HG03521 (cell line): ENCODE results near the gene CEACAM16.
"Not testable (repeated sequence)": the region's sequence is repeated elsewhere in the genome, so short reads cannot be mapped to it uniquely, and the experiment has no call there.

Experiments
- ATAC-seq: cut with Tn5 transposase; IDR thresholded peaks from one replicate; pipeline ENCODE4 v1.9.1; 2021; ENCODE audit warnings: mild to moderate bottlenecking, moderate library complexity; ENCODE audit not compliant: unreplicated experiment

CEACAM16 gene, protein sequence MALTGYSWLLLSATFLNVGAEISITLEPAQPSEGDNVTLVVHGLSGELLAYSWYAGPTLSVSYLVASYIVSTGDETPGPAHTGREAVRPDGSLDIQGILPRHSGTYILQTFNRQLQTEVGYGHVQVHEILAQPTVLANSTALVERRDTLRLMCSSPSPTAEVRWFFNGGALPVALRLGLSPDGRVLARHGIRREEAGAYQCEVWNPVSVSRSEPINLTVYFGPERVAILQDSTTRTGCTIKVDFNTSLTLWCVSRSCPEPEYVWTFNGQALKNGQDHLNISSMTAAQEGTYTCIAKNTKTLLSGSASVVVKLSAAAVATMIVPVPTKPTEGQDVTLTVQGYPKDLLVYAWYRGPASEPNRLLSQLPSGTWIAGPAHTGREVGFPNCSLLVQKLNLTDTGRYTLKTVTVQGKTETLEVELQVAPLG

DNA sequence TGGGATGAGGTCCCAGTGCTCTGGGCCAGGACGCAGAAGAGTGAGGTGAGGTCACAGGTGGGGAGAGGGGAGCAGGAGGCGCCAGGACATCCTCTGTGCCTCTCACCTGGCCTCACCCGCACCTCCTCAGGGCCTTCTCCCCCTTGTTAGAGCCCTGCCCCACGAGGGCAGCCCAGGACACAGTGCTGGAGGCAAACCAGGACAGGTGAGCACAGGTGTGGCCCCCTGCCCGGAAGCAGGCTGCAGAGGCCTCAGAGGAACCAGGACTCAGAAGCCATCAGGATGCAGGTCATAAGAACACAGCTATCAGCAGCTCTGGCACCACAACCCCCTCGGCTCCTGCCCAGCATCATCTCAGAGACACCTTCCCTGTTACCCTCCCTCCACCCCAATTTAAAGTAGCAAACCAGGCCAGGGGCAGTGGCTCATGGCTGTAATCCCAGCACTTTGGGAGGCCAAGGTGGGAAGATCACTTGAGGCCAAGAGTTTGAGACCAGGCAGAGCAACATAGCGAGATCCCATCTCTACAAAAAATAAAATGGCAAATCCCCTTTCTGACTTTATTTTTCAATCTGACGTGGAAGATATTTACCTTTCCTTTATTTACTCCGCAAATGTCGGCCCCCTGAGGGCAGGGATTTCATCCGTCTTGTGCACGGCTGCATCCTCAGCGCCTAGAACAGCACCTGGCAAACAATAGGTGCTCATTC, at the start of gene CEACAM16:
Gene CEACAM16, plus strand, starts transcription at position 660 of the 710 bp plus-strand sequence. CDS start 2,306 bp downstream, outside the sequence.
- ATAC-seq = no peak

DNA sequence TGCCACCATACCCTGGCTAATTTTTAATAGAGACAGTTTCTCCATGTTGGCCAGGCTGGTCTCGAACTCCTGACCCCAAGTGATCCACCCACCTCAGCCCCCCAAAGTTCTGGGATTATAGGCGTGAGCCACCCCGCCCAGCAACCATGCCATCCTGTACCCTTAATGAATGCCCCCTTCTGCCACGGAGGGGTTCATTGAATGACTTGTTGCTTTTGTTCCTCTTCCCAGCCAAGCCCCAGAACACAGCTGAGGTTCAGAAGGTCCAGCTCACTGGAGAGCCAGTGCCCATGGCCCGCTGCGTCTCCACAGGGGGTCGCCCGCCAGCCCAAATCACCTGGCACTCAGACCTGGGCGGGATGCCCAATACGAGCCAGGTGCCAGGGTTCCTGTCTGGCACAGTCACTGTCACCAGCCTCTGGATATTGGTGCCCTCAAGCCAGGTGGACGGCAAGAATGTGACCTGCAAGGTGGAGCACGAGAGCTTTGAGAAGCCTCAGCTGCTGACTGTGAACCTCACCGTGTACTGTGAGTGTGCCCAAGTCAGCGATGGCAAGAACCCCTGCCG, 49.3 kb upstream of the CEACAM16 start:
- no peak for ATAC-seq

DNA sequence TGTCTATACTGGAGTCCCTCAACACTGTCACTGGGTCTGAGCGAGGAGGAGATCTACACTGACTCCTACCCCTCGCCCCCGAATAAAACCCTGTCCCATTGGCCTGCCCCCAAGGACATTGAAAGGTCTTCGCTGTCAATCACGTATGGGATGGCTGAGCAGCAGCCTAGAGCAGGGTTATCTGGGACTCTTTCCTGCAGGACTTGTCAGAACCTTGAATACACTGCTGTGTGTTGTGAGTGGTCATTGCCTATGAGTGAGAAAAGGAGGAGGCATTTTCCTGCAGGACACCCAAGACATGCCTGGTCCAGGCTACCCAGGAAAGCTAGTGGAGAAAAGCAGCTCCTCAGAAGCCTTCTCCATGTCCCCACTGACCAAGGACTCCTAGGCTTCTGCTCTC, 45.6 kb upstream of the CEACAM16 start:
- ATAC-seq = no peak

DNA sequence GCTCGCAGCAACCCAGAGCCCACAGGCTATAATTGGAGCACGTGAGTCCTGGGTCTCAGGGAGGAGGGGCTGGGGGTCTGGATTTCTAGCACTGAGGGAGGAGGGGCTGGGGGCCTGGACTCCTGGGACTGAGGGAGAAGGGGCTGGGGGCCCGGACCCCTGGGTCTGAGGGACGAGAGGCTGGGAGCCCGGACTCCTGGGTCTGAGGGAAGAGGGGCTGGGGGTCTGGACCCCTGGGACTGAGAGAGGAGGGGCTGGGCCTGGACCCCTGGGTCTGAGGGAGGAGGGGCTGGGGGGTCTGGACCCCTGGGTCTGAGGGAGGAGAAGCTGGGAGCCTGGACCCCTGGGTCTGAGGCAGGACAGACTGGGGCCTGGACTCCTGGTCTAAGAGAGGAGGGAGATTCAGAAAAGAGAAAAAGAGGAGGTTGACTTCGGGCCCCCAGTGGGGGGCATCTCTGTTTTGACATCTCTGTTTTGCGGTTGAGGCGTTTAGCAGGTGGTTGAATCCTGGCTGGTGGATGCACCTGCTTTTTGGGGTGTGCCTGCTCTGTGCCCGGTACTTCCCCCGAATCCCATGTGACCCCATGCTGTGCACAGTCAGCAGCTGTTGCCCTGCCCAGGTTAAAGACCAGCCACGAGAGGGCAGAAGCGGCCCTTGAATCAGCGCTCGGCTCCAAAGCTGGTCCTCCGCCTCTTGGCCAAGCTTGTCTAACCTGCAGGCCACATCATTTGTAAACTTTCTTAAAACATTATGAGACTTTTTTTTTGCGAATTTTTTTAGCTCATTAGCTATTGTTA, 44.8 kb upstream of the CEACAM16 start:
- ATAC-seq = peak; percentile 66

DNA sequence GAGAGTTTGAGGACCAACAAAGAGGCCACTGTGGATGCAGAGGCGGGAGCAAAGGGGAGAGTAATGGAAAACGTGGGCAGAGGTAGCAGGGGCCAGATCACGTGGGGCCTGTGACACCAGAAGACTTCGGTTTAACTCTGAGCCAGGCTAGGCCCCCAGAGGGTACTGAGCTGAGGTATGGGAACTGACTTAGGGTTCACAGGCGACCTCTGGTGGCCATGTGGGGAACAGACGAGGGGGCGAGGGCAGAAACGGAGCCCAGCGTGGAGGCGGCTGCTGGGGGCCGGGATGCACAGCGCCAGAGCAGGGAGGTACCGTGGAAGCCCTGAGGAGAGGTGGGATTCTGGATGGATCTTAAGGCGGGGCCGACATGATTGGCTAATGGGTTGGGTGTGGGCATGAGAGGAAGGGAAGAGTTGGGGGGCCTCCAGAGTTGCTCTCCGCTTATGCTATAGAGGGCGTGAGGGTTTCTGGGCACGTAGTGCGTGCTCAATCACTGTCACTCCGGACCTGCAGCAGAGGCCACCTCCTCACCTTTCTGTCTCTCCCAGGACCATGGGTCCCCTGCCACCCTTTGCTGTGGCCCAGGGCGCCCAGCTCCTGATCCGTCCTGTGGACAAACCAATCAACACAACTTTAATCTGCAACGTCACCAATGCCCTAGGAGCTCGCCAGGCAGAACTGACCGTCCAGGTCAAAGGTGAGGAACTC, 41.6 kb upstream of the CEACAM16 start:
- no peak for ATAC-seq

DNA sequence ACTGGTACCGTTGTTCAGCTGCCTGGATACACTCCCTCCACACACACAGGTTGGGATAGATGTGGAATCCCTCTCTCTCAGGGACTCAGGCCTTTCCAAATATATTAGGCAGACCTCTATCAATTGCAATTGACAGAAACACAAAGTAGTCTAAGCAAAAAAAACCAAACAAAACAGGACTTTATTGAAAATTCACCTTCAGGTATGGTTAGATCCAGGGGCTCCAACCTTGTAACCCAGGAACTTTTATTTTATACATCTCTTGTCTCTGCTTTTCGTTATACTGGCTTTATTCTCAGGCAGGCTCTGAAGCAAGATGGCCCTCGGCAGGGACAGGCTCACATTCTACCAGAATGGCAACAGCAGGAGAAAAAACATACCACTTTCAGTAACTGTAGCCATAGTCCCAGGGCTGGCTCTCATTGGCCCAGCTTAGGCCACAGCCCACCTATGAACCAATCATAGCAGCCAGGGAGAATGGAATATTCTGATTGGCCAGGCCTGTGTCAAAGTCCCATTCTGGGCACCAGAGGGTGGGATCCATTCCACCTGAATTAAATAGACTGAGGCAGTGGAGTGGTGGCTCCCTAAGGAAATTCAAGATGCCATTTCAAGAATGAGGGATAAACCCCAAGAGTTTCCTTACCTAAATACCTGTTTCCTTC, 40.8 kb upstream of the CEACAM16 start:
- ATAC-seq = no peak

DNA sequence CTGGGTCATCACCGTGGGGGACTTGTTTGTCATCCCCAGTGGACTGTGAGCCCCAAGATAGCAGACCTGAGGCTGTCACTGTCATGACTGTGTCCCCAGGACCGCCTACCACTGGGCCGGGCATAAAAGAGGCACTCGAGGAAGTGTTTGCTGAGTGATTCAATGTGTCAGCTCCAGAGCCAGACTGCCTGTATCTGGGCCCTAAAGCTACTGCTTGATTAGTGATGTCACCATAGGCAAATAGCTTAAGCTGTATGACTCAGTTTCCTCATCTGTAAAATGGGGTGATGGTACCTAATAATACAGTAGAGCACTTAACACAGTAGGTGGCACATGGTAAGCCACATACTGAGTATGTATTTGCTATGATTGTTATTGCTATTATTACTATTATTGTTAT, 38.9 kb upstream of the CEACAM16 start:
- ATAC-seq = no peak

DNA sequence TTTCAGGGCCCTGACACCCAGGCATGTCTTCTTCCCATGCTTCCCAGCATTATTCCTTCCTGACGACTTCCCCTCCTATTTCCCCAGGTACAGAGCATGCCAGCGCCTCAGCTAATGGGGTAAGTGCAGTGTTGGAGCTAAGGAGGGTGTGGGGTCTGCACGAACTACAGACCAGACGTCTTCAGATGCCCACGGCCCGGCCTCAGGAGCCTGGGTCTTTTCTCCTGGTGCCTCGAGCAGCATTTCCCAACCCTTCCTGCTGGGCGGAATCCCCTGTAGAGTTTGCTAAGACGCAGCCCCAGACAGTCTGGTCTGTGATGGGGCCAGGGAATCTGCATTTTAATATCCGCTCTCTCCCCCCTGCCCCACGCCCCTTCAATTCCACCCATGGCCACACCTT, 37.7 kb upstream of the CEACAM16 start:
- no peak for ATAC-seq

DNA sequence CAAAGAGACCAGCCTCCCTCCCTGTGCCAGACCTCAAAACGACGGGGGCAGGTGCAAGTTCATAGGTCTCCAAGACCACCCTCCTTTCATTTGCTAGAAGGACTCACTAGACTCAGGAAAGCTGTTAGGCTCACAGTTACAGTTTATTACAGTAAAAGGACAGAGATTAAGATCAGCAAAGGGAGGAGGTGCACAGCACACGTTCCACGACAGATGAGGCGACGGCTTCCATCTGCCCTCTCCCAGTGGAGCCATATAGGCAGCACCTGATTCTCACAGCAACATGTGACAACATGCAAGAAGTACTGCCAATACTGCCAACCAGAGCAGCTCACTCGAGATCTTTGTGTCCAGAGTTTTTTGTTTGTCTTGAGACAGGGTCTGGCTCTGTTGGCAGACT, 37.0 kb upstream of the CEACAM16 start:
- ATAC-seq = no peak

DNA sequence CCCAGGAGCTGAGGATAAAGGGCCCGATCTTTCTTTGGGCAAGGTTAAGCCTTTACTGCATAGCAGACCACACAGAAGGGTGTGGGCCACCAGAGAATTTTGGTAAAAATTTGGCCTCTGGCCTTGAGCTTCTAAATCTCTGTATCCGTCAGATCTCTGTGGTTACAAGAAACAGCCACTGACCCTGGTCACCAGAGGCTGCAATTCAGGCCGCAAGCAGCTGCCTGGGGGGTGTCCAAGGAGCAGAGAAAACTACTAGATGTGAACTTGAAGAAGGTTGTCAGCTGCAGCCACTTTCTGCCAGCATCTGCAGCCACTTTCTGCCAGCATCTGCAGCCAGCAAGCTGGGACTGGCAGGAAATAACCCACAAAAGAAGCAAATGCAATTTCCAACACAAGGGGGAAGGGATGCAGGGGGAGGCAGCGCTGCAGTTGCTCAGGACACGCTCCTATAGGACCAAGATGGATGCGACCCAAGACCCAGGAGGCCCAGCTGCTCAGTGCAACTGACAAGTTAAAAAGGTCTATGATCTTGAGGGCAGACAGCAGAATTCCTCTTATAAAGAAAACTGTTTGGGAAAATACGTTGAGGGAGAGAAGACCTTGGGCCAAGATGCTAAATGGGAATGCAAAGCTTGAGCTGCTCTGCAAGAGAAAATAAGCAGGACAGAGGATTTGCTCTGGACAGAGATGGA, 36.1 kb upstream of the CEACAM16 start:
- ATAC-seq = no peak

DNA sequence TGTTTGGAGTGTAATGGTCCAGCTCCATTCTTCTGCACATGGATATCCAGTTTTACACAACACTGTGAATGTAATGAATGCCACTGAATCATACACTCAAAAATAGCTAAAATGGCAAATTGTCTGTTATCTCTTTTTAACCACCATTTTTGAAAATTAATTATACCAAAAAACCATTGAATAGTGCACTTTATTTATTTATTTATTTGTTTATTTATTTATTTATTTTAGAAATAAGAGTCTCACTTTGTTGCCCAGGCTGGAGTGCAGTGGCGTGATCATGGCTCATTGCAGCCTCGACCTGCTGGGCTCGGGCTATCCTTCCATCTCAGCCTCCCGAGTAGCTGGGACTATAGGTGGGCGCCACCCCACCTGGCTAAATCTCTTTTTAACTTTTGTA, 35.0 kb upstream of the CEACAM16 start:
- ATAC-seq = no peak

DNA sequence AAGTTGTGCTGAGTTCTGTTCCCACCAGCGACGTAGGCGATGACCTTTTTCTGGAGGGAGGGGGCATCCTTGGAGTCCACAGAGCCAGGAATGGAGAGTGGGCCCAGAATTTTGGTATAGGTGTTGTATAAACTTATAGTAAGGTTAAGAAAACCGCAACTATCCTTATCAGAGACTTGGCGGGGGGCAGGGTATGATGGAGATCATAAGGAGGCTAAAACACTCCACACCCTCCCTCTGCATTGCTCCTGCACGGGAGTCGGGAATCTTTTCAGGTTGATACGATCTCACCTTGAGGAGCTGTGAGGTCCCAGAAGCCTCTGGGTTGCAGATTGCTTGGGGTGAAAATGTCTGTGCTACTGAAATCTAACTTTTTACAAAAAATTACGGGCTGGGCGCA, 34.0 kb upstream of the CEACAM16 start:
- ATAC-seq = no peak

DNA sequence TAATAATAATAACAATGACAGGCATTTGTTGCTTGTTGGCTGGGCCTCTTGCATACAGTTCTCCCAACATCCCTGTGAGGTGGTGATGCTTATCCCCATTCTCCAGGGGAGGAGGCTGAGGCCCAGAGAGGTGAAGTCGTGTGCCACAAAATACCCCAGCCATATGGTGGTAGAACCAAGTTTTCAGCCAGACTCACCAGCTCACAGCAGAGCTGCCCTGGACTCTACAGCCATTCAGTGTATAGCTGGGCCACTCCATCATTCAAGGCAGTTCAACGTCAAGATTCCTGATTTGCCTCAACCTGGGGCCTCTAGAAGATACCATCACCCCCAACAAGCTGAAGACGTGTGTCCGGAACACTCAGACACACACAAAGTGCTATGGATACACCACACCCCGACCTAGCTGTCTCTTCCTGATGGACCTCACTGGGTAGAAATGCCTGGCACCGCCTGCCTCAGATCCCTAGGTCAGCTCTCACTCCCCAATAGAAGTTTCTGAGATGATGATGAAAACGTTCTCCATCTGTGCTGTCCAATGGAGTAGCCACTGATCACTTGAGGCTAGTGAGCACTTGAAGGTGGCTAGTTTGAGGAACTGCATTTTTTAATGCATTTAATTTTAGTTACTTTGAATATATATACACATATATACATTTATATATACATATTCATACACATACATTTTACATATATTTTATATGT, 31.9 kb upstream of the CEACAM16 start:
- ATAC-seq = no peak

DNA sequence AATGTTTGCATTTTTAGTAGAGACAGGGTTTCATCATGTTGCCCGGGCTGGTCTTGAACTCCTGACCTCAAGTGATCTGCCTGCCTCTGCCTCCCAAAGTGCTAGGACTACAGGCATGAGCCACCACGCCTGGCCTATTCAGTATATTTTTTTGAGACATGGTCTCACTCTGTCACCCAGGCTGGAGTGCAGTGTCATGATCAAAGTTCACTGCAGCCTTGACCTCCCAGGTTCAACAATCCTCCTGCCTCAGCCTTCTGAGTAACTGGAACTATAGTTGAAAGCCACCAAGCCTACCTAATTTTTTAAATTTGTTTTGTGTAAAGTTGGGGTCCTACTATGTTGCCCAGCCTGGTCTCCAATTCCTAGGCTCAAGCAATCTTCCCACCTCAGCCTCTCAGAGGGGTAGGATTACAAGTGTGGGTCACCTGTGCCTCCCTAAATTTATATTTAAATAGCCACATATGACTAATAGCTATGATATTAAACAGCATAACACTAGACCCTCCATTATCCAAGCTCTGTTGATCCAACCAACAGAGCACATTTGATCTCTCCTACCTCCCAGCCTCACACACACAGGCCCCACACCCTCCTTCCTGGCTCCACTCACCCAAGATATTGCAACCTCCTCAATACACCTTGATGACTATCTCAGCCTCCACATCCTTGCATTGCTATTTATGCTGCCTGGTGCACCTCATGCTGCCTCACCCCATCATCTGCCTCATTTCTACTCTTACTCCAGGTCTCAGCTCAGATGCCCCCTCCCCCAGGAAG, 29.8 kb upstream of the CEACAM16 start:
- ATAC-seq = no peak

DNA sequence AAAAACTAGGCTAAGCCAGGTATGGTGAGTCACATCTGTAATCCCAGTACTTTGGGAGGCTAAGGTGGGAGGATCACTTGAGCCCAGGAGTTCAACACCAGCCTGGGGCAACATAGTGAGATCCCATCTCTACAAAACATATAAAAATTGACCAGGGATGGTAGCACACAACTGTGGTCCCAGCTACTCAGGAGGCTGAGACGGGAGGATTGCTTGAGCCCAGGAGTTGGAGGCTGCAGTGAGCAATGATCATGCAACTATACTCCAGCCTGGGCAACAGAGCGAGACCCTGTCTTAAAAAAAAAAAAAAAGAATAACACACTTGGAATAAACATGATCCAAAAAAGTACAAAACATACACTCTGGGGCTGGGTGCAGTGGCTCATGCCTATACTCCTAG, 28.9 kb upstream of the CEACAM16 start:
- ATAC-seq = not testable (repeated sequence)

DNA sequence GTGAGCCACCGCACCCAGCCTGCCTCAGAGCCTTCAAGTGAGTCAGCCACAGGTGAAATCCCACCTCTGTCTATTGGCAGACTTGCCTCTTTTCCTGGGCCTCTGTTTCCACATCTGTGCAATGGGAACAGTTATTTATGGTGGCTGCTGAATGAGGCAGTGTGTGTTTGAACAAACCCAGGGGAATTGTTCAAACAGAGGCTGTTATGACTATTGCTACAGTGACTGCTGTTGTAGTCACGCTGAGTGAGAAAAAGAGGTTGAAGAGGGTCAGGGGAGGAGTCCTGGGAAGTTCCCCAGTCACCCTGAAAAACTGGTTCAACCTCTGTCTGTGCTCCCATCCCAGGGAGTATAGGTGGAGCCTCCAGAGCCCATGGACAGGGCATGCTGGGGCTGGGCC, 27.6 kb upstream of the CEACAM16 start, which contains the start of gene CEACAM19:
Gene CEACAM19, plus strand, starts transcription at position 83 of the 400 bp plus-strand sequence. CDS start 450 bp downstream, outside the sequence.
- no peak for ATAC-seq

DNA sequence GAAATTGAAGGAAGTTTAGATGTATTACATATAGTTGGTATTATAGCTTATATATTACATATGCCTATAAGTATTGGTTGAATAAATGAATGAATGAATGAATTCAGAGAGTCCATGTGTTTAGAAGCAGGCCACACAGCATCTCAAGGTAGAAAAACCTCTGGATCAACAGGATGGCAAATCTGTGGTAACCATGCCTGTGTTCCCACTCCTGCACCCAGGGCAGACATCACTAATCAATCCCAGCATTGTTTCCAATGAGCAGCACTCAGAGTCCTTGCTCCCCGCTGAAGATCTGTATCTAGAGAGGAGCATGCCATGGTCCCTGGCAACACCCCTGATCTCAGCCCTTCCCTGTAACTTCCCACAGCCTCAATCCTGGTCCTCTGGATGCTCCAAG, 26.7 kb upstream of the CEACAM16 start:
- ATAC-seq = no peak

DNA sequence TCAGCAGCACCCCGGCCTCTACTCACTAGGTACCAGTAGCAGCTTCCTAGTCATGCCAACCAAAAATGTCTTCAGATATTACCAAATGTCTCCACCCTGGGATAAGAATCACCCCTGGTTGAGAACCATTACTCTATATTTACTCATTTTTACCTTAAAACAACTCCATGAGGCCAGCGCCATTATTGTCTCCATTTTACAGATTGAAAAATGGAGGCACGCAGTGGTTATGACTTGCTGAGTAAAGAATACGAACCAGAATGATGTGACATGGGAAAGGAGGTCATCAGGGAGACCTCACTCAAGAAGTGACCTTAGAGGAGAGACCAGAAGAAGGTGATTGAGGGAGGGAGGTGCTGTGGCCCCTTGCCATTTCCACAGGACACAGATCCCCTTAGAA, 25.4 kb upstream of the CEACAM16 start:
- no peak for ATAC-seq
